Mononuclear cell (primary cell): Measurements from ENCODE around the gene PRKCI. TPM values are rescaled to one million over a fixed set of nuclear protein-coding genes. Genes with fewer than 3 reads are reported as not detected.
"Not testable (repeated sequence)": the region's sequence is repeated elsewhere in the genome, so short reads cannot be mapped to it uniquely, and the experiment has no call there.

Experiments used
- H3K27me3 ChIP-seq: 2 replicates; pipeline ENCODE4 v1.6.0; 2011; ENCODE audit warnings: low read length, control low read depth; ENCODE audit not compliant: insufficient read depth
- H3K4me1 ChIP-seq: 2 replicates; pipeline ENCODE4 v1.5.1; 2011; ENCODE audit warnings: mild to moderate bottlenecking, low read length, control low read depth; ENCODE audit not compliant: insufficient read depth
- H3K4me3 ChIP-seq: 2 replicates; pipeline ENCODE4 v1.5.1; 2011; ENCODE audit warnings: mild to moderate bottlenecking, low read length, moderate library complexity
- H3K9me3 ChIP-seq: 2 replicates; pipeline ENCODE4 v1.5.1; 2011; ENCODE audit warnings: low read depth, mild to moderate bottlenecking, control low read depth, low read length
- total RNA-seq: library from RNA; depleted of rRNA; stranded (reverse); fragments of >200 nt; gene quantifications from one replicate; pipeline ENCODE4 v1.2.3, GENCODE V29; 2012

The PRKCI gene
- total RNA-seq, 1 donor: 20.0 TPM

DNA sequence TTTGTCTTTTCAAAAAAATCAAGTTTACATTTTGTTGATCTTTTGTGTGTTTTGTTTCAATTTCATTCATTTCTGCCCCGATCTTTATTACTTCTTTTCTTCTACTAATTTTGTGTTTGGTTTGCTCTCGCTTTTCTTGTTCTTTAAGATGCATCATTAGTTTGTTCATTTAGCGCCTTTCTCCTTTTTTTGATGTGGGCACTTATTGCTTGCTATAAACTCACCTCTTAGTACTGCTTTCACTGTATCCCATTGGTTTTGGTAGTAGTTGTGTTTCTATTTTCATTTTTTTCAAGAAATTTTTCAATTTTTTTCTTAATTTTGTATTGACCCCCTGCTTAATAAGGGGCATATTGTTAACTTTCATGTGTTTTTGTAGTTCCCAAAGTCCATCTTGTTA is 34.4 kb downstream of the PRKCI start:
- Histone ChIP-seq H3K4me3 (no peak overlapping the region), H3K4me1 (no peaks in the 10 kb centered on the region), H3K27me3 (no peaks in the 10 kb centered on the region), H3K9me3 (peaks cover 6% of the 10 kb centered on the region)

DNA sequence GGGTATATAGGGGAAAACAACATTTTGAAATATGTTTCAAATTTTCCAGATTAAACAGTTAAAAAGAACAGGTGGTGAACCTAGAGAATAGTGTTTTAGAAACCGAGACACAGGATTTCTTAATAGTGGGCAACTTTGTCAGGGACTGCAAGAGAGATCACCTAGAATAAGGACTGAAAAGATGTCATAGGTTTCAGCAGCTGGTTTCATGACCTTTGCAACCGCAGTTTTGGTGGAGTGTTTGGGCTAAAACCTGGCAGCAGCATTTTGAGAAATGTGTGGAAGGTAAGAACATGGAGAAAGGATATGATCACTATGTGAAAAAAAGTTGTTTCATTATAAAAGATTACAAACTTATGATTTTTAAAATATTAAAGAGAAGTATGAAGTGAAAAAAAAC is 34.9 kb downstream of the PRKCI start:
- Histone ChIP-seq H3K27me3 (no peaks in the 10 kb centered on the region), H3K9me3 (peaks cover 6% of the 10 kb centered on the region), H3K4me3 (no peak overlapping the region), H3K4me1 (no peaks in the 10 kb centered on the region)

DNA sequence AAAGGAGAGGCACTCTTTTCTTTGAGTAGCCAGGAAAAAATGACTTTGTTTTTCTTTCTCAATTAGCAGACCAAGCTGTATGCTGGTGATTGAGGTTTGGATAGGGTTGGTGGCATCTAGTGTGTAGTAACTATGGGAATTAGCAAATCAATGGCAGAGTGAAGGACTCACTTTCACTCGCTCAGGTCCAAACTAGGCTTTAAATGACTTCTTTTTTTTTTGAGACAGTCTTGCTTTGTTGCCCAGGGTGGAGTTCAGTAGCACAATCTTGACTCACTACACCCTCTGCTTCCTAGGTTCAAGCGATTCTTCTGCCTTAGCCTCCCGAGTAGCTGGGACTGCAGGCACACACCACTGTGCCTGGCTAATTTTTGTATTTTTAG is 35.9 kb downstream of the PRKCI start:
- Histone ChIP-seq H3K9me3 (peaks cover 6% of the 10 kb centered on the region), H3K4me3 (no peak overlapping the region), H3K27me3 (no peaks in the 10 kb centered on the region), H3K4me1 (no peaks in the 10 kb centered on the region)

GRCh38 chr3:170259907-170260306 is 37.7 kb downstream of the PRKCI start:
- Histone ChIP-seq H3K4me3 (no peak overlapping the region), H3K27me3 (no peaks in the 10 kb centered on the region), H3K4me1 (no peaks in the 10 kb centered on the region), H3K9me3 (peaks cover 6% of the 10 kb centered on the region)

- H3K27me3 ChIP-seq: no peaks in the 10 kb centered on the region
- H3K9me3 ChIP-seq: no peaks in the 10 kb centered on the region
- no peak overlapping the region for H3K4me3 ChIP-seq
- no peaks in the 10 kb centered on the region for H3K4me1 ChIP-seq
Measured at GRCh38 chr3:170267793-170268192, 45.6 kb downstream of the PRKCI start.

- not testable (repeated sequence) for H3K27me3 ChIP-seq, H3K9me3 ChIP-seq, H3K4me3 ChIP-seq, H3K4me1 ChIP-seq
Measured at GRCh38 chr3:170269673-170270254, 47.5 kb downstream of the PRKCI start.

DNA sequence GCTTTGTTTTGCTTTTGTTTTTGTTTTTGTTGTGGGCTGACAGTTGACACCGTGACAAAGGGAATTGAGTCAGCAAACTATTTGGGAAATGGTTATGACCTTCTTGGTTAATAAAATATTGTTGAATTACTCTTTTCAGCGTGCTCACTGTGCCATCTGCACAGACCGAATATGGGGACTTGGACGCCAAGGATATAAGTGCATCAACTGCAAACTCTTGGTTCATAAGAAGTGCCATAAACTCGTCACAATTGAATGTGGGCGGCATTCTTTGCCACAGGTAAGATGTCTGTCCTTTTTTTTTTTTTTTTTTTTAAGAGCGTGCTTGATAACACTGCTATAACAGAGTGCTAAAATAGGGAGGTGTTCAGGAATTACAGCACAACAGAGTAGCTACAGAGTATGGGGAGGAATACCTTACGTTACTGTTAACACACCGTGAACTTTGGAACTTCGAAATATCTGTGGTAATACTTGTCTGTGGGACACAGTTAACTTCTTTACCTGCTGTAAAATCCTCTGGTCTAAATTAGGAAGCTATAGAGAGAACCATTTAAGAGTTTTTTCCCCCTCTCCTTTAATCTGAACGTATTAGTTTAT is 48.2 kb downstream of the PRKCI start:
- H3K4me1 ChIP-seq: no peaks in the 10 kb centered on the region
- no peaks in the 10 kb centered on the region for H3K9me3 ChIP-seq
- H3K27me3 ChIP-seq: no peaks in the 10 kb centered on the region
- no peak overlapping the region for H3K4me3 ChIP-seq

GRCh38 chr3:170274641-170275040 is 52.4 kb downstream of the PRKCI start:
- H3K9me3 ChIP-seq: no peaks in the 10 kb centered on the region
- no peak overlapping the region for H3K4me3 ChIP-seq
- H3K27me3 ChIP-seq: no peaks in the 10 kb centered on the region
- peaks cover 12% of the 10 kb centered on the region for H3K4me1 ChIP-seq

DNA sequence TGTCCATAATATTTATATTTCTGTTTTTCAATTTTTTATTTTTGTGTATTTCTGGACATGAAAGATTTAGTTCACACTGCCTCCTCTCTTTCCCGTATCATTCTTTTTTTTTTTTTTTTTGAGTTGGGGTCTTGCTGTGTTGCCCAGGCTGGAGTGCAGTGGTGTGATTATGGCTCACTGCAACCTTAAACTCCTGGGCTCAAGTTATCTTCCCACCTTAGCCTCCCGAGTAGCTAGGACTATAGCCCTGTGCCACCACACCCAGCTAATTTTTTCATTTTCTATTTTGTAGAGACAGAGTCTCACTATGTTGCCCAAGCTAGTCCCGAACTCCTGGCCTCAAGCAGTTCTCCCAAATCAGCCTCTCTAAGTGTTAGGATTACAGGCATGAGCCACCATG is 53.6 kb downstream of the PRKCI start:
- Histone ChIP-seq H3K4me1 (peaks cover 12% of the 10 kb centered on the region), H3K4me3 (no peak overlapping the region), H3K27me3 (no peaks in the 10 kb centered on the region), H3K9me3 (no peaks in the 10 kb centered on the region)

DNA sequence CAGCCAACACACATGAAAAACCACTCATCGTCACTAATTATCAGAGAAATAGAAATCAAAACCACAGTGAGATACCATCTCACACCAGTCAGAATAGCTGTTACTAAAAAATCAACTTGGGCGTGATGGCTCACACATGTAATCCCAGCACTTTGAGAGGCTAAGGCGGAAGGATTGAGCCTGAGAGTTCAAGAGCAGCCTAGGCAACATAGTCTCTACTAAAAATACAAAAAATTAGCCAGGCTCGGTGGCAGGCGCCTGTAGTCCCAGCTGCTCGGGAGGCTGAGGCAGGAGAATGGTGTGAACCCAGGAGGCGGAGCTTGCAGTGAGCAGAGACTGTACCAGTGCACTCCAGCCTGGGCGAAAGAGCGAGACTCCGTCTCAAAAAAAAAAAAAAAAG is 55.1 kb downstream of the PRKCI start:
- H3K4me1 ChIP-seq: peaks cover 12% of the 10 kb centered on the region
- not testable (repeated sequence) for H3K27me3 ChIP-seq, H3K4me3 ChIP-seq, H3K9me3 ChIP-seq

DNA sequence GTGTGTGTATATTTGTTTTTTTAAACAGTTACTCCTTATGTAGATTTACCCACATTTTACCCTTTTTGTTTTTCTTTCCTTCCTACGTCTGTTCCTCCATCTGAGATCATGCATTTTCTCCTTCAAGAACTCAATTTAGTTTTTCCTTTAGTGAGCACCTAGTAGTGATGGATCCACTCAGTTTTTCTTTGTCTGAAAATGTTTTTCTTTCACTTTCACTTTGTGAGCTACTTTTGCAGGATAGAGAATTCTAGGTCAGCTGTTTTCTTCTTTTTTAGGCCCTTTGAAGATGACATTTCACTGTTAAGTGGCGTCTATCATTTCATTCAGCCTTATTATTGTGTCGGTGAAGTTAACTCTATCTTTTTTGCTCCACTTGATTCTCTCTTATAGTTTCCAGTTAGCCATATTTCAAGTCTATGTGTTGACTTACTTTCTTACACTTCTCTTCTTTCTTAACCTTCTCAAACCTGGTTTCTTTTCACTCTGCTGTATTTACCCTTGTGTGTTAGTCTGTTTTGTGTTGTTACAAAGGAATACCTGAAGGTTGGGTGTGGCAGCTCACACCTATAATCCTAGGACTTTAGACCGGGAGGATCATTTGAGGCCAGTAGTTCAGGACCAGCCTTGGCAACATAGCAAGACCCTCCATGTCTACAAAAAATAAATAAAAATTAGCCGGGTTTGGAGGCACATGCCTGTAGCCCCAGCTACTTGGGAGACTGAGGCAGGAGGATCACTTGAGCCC is 55.8 kb downstream of the PRKCI start:
- H3K9me3 ChIP-seq: no peaks in the 10 kb centered on the region
- no peak overlapping the region for H3K4me3 ChIP-seq
- no peaks in the 10 kb centered on the region for H3K27me3 ChIP-seq
- H3K4me1 ChIP-seq: peaks cover 12% of the 10 kb centered on the region

GRCh38 chr3:170278627-170279026 is 56.4 kb downstream of the PRKCI start:
- H3K4me1 ChIP-seq: peaks cover 12% of the 10 kb centered on the region
- no peaks in the 10 kb centered on the region for H3K27me3 ChIP-seq
- H3K4me3 ChIP-seq: no peak overlapping the region
- H3K9me3 ChIP-seq: no peaks in the 10 kb centered on the region

GRCh38 chr3:170290194-170290593 is 68.0 kb downstream of the PRKCI start:
- no peaks in the 10 kb centered on the region for H3K4me1 ChIP-seq
- no peaks in the 10 kb centered on the region for H3K27me3 ChIP-seq
- no peaks in the 10 kb centered on the region for H3K9me3 ChIP-seq
- H3K4me3 ChIP-seq: no peak overlapping the region

DNA sequence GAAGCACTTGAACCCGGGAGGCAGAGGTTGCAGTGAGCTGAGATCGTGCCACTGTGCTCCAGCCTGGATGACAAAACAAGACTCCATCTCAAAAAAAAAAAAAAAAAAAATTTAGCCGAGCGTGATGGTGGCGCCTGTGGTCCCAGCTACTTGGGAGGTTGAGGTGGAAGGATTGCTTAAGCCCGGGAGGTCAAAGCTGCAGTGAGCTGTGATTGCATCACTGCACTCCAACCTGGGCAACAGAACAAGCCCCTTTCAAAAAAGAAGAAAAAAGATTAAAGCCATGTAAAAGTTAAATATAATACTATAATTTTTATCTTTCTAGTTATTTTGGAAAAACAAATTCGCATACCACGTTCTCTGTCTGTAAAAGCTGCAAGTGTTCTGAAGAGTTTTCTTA is 73.4 kb downstream of the PRKCI start:
- no peaks in the 10 kb centered on the region for H3K27me3 ChIP-seq
- no peaks in the 10 kb centered on the region for H3K4me1 ChIP-seq
- H3K4me3 ChIP-seq: no peak overlapping the region
- no peaks in the 10 kb centered on the region for H3K9me3 ChIP-seq

GRCh38 chr3:170296703-170297102 is 74.5 kb downstream of the PRKCI start:
- Histone ChIP-seq H3K4me3 (no peak overlapping the region), H3K4me1 (peaks cover 4% of the 10 kb centered on the region), H3K27me3 (no peaks in the 10 kb centered on the region), H3K9me3 (no peaks in the 10 kb centered on the region)

DNA sequence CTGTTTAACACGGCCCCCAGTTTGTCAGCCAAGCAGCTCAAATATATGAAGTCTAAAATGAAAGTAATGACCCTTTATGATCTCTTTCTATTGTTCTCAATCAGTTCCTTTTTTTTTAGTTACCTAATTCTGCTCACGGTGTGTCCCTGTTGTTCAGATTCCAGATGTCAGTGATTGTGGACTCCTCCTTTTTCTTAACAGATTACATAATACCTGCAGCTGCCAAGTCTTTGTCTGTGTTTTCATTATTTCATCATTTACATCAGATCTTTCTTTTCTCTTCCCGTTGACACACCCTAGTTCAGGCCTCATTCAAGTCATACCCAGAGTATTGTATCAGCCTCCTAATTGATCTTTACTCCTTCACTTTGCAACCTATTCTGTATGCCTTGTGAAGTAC is 79.2 kb downstream of the PRKCI start:
- H3K4me3 ChIP-seq: no peak overlapping the region
- no peaks in the 10 kb centered on the region for H3K9me3 ChIP-seq
- H3K4me1 ChIP-seq: peaks cover 10% of the 10 kb centered on the region

More for the DNA sequence above, 79.2 kb downstream of the PRKCI start:
- H3K27me3 ChIP-seq: no peaks in the 10 kb centered on the region
